ENCODE results near the gene ASCC2. TPM values are rescaled to one million over a fixed set of nuclear protein-coding genes. Genes with fewer than 3 reads are reported as not detected.

Gene ASCC2
- total and polyA plus RNA-seq, 7 donors = 15.0 to 51.0 (median 37.7) TPM

GRCh38 chr22:29767171-29768051, 70.7 kb downstream of the ASCC2 start, which contains the start of gene UQCR10:
Gene UQCR10, plus strand, starts transcription at chr22:29767369. Its CDS starts 30 bp downstream, at chr22:29767399.
- peaks cover 0 to 37% (median 27%) of the 10 kb centered on the region in 4 donors for H3K4me1 ChIP-seq
- DNase-seq = peak; percentile 96
- H3K36me3 ChIP-seq = peaks cover 13 to 23% (median 15%) of the 10 kb centered on the region in 4 donors
- WGBS, 2 donors = 0 to 10% methylated on average over 46 of the region's 46 CpGs
- peak within 1 kb of the TSS; percentile 88 to 94 (median 90) for H3K27ac ChIP-seq
- H3K27me3 ChIP-seq = no peaks in the 10 kb centered on the region
- no peak for TF ChIP-seq CTCF (IDR thresholded peaks at IDR 0.05)
- TF ChIP-seq POLR2A (IDR thresholded peaks at IDR 0.05) = peak; percentile 46 to 71
- TF ChIP-seq EP300 (IDR thresholded peaks at IDR 0.05) = no peak
- peak; percentile 77 to 91 (median 88) for TF ChIP-seq POLR2AphosphoS5 (IDR thresholded peaks at IDR 0.05)
- peak within 1 kb of the TSS; percentile 75 to 96 (median 88) for H3K4me3 ChIP-seq
- intact Hi-C loops (cut with DNase I) = loop anchor here (2.0 to 10.0 kb wide), 3 partner anchors 71 to 235 kb away; partner anchors contain the start of gene ASCC2
- H3K9me3 ChIP-seq = no peaks in the 10 kb centered on the region

GRCh38 chr22:29766632-29767170, 71.4 kb downstream of the ASCC2 start, which contains the start of gene ZMAT5:
Gene ZMAT5, minus strand, starts transcription at chr22:29767007. Its CDS starts 18,463 bp downstream, at chr22:29748544.
- TF ChIP-seq EP300 (IDR thresholded peaks at IDR 0.05) = no peak
- peak; percentile 26 to 80 (median 47) for TF ChIP-seq POLR2AphosphoS5 (IDR thresholded peaks at IDR 0.05)
- TF ChIP-seq POLR2A (IDR thresholded peaks at IDR 0.05) = peak in 1 of 2 donors; percentile 73
- H3K36me3 ChIP-seq = peaks cover 13 to 23% (median 15%) of the 10 kb centered on the region in 4 donors
- peak within 1 kb of the TSS; percentile 88 to 94 (median 90) for H3K27ac ChIP-seq
- peaks cover 0 to 33% (median 27%) of the 10 kb centered on the region in 4 donors for H3K4me1 ChIP-seq
- 0 to 1% methylated on average over 32 of the region's 32 CpGs for WGBS, 2 donors
- peak within 1 kb of the TSS; percentile 75 to 96 (median 88) for H3K4me3 ChIP-seq
- DNase-seq = peak; percentile 97
- H3K9me3 ChIP-seq = no peaks in the 10 kb centered on the region
- H3K27me3 ChIP-seq = no peaks in the 10 kb centered on the region
- intact Hi-C loops (cut with DNase I) = loop anchor here (2.0 to 10.0 kb wide), 3 partner anchors 72 to 236 kb away; partner anchors contain the start of gene ASCC2

- no peak for DNase-seq
- Histone ChIP-seq H3K4me1 (peaks cover 0 to 33% (median 27%) of the 10 kb centered on the region in 4 donors), H3K36me3 (peaks cover 13 to 17% (median 15%) of the 10 kb centered on the region in 4 donors), H3K9me3 (no peaks in the 10 kb centered on the region), H3K27ac (peak overlapping the region; percentile 88 to 94 (median 90)), H3K27me3 (no peaks in the 10 kb centered on the region), H3K4me3 (peak overlapping the region; percentile 75 to 96 (median 88))
- WGBS, 2 donors = 52 to 55% methylated on average over 15 of the region's 15 CpGs
- TF ChIP-seq POLR2AphosphoS5 (IDR thresholded peaks at IDR 0.05) = no peak
- no peak for TF ChIP-seq CTCF (IDR thresholded peaks at IDR 0.05)
- TF ChIP-seq EP300 (IDR thresholded peaks at IDR 0.05) = no peak
- no peak for TF ChIP-seq POLR2A (IDR thresholded peaks at IDR 0.05)
- intact Hi-C loops (cut with DNase I) = loop anchor here (2.0 to 10.0 kb wide), 3 partner anchors 73 to 236 kb away; partner anchors contain the start of gene ASCC2
Observed at GRCh38 chr22:29765905-29766631, 72.0 kb downstream of the ASCC2 start.

- Histone ChIP-seq H3K27ac (no peak overlapping the region), H3K36me3 (no peaks in the 10 kb centered on the region), H3K4me3 (no peak overlapping the region), H3K27me3 (no peaks in the 10 kb centered on the region), H3K4me1 (peaks cover 0 to 13% (median 11%) of the 10 kb centered on the region in 4 donors), H3K9me3 (no peaks in the 10 kb centered on the region)
- 80 to 95% methylated on average over 15 of the region's 15 CpGs for WGBS, 2 donors
- TF ChIP-seq EP300 (IDR thresholded peaks at IDR 0.05) (no peak), POLR2A (IDR thresholded peaks at IDR 0.05) (no peak), POLR2AphosphoS5 (IDR thresholded peaks at IDR 0.05) (no peak)
- intact Hi-C loops (cut with DNase I) = loop anchor here (10.0 kb wide), 1 partner anchor 137 kb away; no protein-coding TSS in a partner anchor
- DNase-seq = no peak
Observed at GRCh38 chr22:29762263-29762662, 75.8 kb downstream of the ASCC2 start.

- no peaks in the 10 kb centered on the region for H3K27me3 ChIP-seq
- H3K4me3 ChIP-seq = no peak overlapping the region
- no peaks in the 10 kb centered on the region for H3K4me1 ChIP-seq
- intact Hi-C loops (cut with DNase I) = no loop called here
- DNase-seq = no peak
- WGBS, 2 donors = 73 to 90% methylated on average over 5 of the region's 5 CpGs
- no peak overlapping the region for H3K27ac ChIP-seq
- peaks cover 0 to 7% (median 1%) of the 10 kb centered on the region in 4 donors for H3K36me3 ChIP-seq
- TF ChIP-seq POLR2AphosphoS5 (IDR thresholded peaks at IDR 0.05) (no peak), CTCF (IDR thresholded peaks at IDR 0.05) (no peak), POLR2A (IDR thresholded peaks at IDR 0.05) (no peak), EP300 (IDR thresholded peaks at IDR 0.05) (no peak)
- no peaks in the 10 kb centered on the region for H3K9me3 ChIP-seq
Observed at GRCh38 chr22:29758959-29759358, 79.1 kb downstream of the ASCC2 start.
